IPS-11a (cell line): ENCODE data around the gene VPS11.

Experiments
- H3K4me3 ChIP-seq: one replicate; pipeline ENCODE4 v1.5.1; 2013; ENCODE audit warnings: low read depth, low read length, control low read depth

VPS11 gene

GRCh38 chr11:119118946-119119345 lies 51.3 kb downstream of the VPS11 start:
- no peak overlapping the region for H3K4me3 ChIP-seq

GRCh38 chr11:119120639-119121007 lies 53.0 kb downstream of the VPS11 start:
- H3K4me3 ChIP-seq, result peak overlapping the region; percentile 60

GRCh38 chr11:119121008-119121810 lies 53.6 kb downstream of the VPS11 start, which contains the start of gene HINFP:
Gene HINFP, plus strand, starts transcription at chr11:119121580. Its CDS starts 5,365 bp downstream, at chr11:119126945.
- peak within 1 kb of the TSS; percentile 86 for H3K4me3 ChIP-seq

GRCh38 chr11:119121811-119122124 lies 54.1 kb downstream of the VPS11 start:
- peak overlapping the region; percentile 86 for H3K4me3 ChIP-seq

- no peak overlapping the region for H3K4me3 ChIP-seq
These were observed 58.2 kb downstream of the VPS11 start for GRCh38 chr11:119125821-119126220.

GRCh38 chr11:119126675-119127268 lies 59.2 kb downstream of the VPS11 start:
- no peak overlapping the region for H3K4me3 ChIP-seq

- no peak overlapping the region for H3K4me3 ChIP-seq
These were observed 63.0 kb downstream of the VPS11 start for GRCh38 chr11:119130662-119131061.
